ENCODE data around the gene ELF2. TPM values are rescaled to one million over a fixed set of nuclear protein-coding genes. Genes with fewer than 3 reads are reported as not detected.
"Not testable (repeated sequence)": the region's sequence is repeated elsewhere in the genome, so short reads cannot be mapped to it uniquely, and the experiment has no call there.

ELF2 gene
- total RNA-seq, 1 donor from 2014 or later, result 33.9 TPM

DNA sequence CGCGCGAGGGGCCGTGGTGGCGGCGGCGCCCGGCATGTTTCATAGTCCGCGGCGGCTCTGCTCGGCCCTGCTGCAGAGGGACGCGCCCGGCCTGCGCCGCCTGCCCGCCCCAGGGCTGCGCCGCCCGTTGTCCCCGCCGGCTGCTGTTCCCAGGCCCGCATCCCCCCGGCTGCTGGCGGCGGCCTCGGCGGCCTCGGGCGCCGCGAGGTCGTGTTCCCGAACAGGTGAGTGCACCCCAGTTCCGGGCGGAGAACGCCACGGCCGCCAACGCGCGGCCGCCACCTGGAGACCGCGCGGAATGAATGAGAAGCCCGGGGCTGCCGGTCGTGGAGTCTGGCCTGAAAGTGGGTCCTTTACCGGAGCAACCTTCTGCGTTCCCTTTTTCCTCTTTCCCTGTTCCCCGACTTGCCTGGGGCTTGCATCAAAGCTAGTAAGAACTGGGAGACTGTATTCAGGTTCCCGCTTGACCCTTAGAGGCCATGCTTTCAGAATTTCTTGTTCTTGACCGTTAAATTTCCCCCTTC lies 161.0 kb downstream of the ELF2 start:
- peak overlapping the region; percentile 95 for H3K27ac ChIP-seq (replicated peaks)
- H3K4me3 ChIP-seq, result peak overlapping the region; percentile 78
- TF ChIP-seq CTCF (IDR thresholded peaks at IDR 0.05; ENCODE audit: borderline replicate concordance), result no peak
- no peaks in the 10 kb centered on the region for H3K9me3 ChIP-seq (replicated peaks)
- DNase-seq, result peak; percentile 30
- H3K4me1 ChIP-seq, result peaks cover 43% of the 10 kb centered on the region
- H3K36me3 ChIP-seq, result no peaks in the 10 kb centered on the region
- no peaks in the 10 kb centered on the region for H3K27me3 ChIP-seq (ENCODE audit: low read depth)
- intact Hi-C loops (cut with micrococcal nuclease), result no loop called here

DNA sequence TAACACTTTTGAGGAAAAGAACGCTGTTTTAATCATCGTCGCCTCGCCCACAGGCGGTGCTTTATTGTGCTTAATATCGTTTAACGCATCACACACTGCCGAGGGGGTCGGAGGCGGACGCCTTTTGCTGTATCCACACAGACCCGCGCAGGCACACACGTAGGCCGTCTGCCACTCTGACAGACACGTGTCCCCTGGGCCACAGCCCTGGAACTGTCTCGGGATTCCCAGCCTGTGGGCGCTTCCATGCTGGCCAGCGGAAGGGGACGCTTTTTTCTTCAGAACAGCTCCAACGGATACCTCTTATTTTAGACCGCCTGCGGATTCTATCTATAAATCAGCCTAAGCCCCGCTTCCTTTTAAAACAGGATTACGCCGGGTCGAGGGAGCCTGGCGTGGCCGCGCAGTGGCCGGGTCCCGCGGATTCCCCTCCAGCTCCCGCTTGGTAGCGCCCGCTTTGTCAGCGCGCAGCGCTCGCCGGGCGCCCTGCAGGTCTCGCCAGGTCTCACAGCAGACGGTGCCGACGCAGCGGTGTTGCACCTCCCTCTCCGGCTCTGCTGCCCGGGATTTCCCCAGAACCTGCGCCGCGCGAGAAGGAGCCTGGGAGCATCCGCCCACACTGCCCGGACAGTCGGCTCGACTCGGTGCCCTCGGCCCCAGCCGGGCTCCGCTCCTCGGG lies 161.6 kb downstream of the ELF2 start, which contains the start of gene NOCT:
Gene NOCT, plus strand, starts transcription at position 513 of the 679 bp plus-strand sequence. CDS start 201 bp downstream, outside the sequence.
- no peaks in the 10 kb centered on the region for H3K36me3 ChIP-seq
- intact Hi-C loops (cut with micrococcal nuclease), result no loop called here
- H3K4me3 ChIP-seq, result peak within 1 kb of the TSS; percentile 78
- H3K27me3 ChIP-seq (ENCODE audit: low read depth), result no peaks in the 10 kb centered on the region
- H3K27ac ChIP-seq (replicated peaks), result peak within 1 kb of the TSS; percentile 95
- DNase-seq, result peak; percentile 86
- H3K4me1 ChIP-seq, result peaks cover 42% of the 10 kb centered on the region
- TF ChIP-seq CTCF (IDR thresholded peaks at IDR 0.05; ENCODE audit: borderline replicate concordance), result peak; percentile 43
- no peaks in the 10 kb centered on the region for H3K9me3 ChIP-seq (replicated peaks)

GRCh38 chr4:139014371-139015268 lies 162.4 kb downstream of the ELF2 start:
- no peak for TF ChIP-seq CTCF (IDR thresholded peaks at IDR 0.05; ENCODE audit: borderline replicate concordance)
- DNase-seq, result no peak
- Histone ChIP-seq H3K27me3 (ENCODE audit: low read depth) (no peaks in the 10 kb centered on the region), H3K36me3 (no peaks in the 10 kb centered on the region), H3K4me1 (peaks cover 35% of the 10 kb centered on the region), H3K4me3 (peak overlapping the region; percentile 78), H3K27ac (replicated peaks) (peak overlapping the region; percentile 95), H3K9me3 (replicated peaks) (no peaks in the 10 kb centered on the region)
- intact Hi-C loops (cut with micrococcal nuclease), result no loop called here

DNA sequence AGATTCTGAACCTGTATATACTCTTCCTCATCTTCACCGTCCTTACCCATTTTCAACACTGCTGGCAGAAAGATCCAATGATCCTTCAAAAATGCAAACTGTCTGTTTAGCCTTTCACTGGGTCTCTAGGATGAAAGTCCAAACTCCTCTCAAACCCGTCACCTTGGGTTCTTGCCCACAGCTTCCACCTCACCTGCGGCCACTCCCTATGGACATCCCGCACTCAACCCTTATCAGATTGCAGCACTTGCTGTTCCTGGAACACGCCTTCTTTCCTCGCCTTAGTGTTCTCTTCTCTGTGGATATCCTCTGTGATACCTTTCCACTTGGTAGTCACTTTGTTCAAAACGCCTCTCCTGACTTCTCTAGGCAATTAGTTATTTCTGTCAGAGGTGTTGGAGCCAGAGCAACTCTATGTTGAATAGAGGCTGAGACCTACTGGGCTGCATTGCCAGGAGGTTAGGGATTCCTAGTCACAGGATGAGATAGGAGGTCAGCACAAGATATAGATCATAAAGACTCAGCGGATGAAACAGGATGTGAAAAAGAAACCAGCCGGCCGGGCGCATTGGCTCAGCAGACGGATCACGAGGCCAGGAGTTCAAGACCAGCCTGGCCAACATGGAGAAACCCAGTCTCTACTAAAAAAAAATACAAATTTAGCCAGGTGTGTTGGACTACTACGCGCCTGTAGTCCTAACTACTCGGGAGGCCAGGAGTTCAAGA lies 165.6 kb downstream of the ELF2 start:
- Histone ChIP-seq H3K9me3 (replicated peaks) (peaks cover 9% of the 10 kb centered on the region), H3K27ac (replicated peaks) (no peak overlapping the region), H3K4me3 (no peak overlapping the region), H3K4me1 (peaks cover 18% of the 10 kb centered on the region), H3K36me3 (no peaks in the 10 kb centered on the region), H3K27me3 (ENCODE audit: low read depth) (no peaks in the 10 kb centered on the region)
- TF ChIP-seq CTCF (IDR thresholded peaks at IDR 0.05; ENCODE audit: borderline replicate concordance), result no peak
- intact Hi-C loops (cut with micrococcal nuclease), result no loop called here
- DNase-seq, result no peak

GRCh38 chr4:139009702-139010101 lies 167.3 kb downstream of the ELF2 start:
- DNase-seq, result no peak
- intact Hi-C loops (cut with micrococcal nuclease), result no loop called here
- H3K27me3 ChIP-seq (ENCODE audit: low read depth), result no peaks in the 10 kb centered on the region
- H3K36me3 ChIP-seq, result no peaks in the 10 kb centered on the region
- no peak for TF ChIP-seq CTCF (IDR thresholded peaks at IDR 0.05; ENCODE audit: borderline replicate concordance)
- H3K4me1 ChIP-seq, result peaks cover 8% of the 10 kb centered on the region
- H3K27ac ChIP-seq (replicated peaks), result no peak overlapping the region
- peaks cover 9% of the 10 kb centered on the region for H3K9me3 ChIP-seq (replicated peaks)
- H3K4me3 ChIP-seq, result no peak overlapping the region

GRCh38 chr4:139008278-139008677 lies 168.7 kb downstream of the ELF2 start:
- DNase-seq; H3K4me1 ChIP-seq; H3K27ac ChIP-seq (replicated peaks); intact Hi-C loops (cut with micrococcal nuclease); H3K27me3 ChIP-seq (ENCODE audit: low read depth); H3K36me3 ChIP-seq; H3K9me3 ChIP-seq (replicated peaks); H3K4me3 ChIP-seq: not testable (repeated sequence)

Measured in left ventricle myocardium inferior (tissue), 1 donor.